Testis (tissue), 3 donors: Measurements from ENCODE around the gene ZNF267. TPM values are rescaled to one million over a fixed set of nuclear protein-coding genes. Genes with fewer than 3 reads are reported as not detected.

ENCODE experiments used
- DNase-seq: peaks from one replicate; pipeline ENCODE4 v3.0.0-alpha.2; 2019
- H3K27ac ChIP-seq, 2 donors: fragments of 200-600 bp; sonication (generic); one replicate each; pipeline ENCODE4 v1.5.1; 2019
- H3K27me3 ChIP-seq: fragments of 200-600 bp; sonication (generic); one replicate; pipeline ENCODE4 v1.5.1; 2019
- H3K36me3 ChIP-seq: fragments of 200-600 bp; sonication (generic); one replicate; pipeline ENCODE4 v1.5.1; 2017; ENCODE audit warnings: low read depth; ENCODE audit errors: missing control alignments
- H3K4me1 ChIP-seq: fragments of 200-600 bp; sonication (generic); one replicate; pipeline ENCODE4 v1.5.1; 2019
- H3K4me3 ChIP-seq, 2 donors: fragments of 200-600 bp; sonication (generic); one replicate each; pipeline ENCODE4 v1.5.1; 2017 to 2019
- H3K9me3 ChIP-seq: fragments of 200-600 bp; sonication (generic); one replicate; pipeline ENCODE4 v1.5.1; 2017
- CTCF ChIP-seq, 3 experiments: fragments of 450-650 bp in 2 of 3; fragments of 200-600 bp in 1 of 3; sonication (generic) in 1 of 3; IDR thresholded peaks; one replicate each; pipeline ENCODE4 v1.5.1; 2016 to 2019; ENCODE audit warnings: antibody characterized with exemption in 3 of 3, mild to moderate bottlenecking in 2 of 3, moderate library complexity in 1 of 3
- POLR2A ChIP-seq: fragments of 450-650 bp; IDR thresholded peaks from one replicate; pipeline ENCODE4 v1.6.1; 2017; ENCODE audit warnings: antibody characterized with exemption, mild to moderate bottlenecking, moderate library complexity
- WGBS, 2 donors: methylation state at CpG; one replicate each; pipeline ENCODE4 v1.1.5; 2018; 5-methylcytosine and 5-hydroxymethylcytosine counted together
- intact Hi-C: fragments of 100-400 bp; cut with DNase I; formaldehyde crosslinking; loops from one replicate; pipeline ENCODE4 v1.15.1; 2023; ENCODE audit warnings: low total_unique reads
- polyA plus RNA-seq: library from polyadenylated mRNA; stranded (reverse); fragments of 350-450 nt; fragmentation: Illumina TruSeq; extraction: RNeasy Lipid Tissue Mini Kit (QIAGEN cat#74804); gene quantifications from one replicate; pipeline ENCODE4 v1.2.3, GENCODE V29; 2014; ENCODE audit warnings: low read depth, low replicate concordance; ENCODE audit not compliant: insufficient read depth
- total RNA-seq, 2 donors: library from RNA; depleted of rRNA; stranded (reverse); fragments of >200 nt; gene quantifications; one replicate each; pipeline ENCODE4 v1.2.3, GENCODE V29; 2016

Gene ZNF267
- total and polyA plus RNA-seq, 3 donors from 2014 or later, result 4.6 to 18.7 (median 17.8) TPM

- 63 to 66% methylated on average over 2 of the region's 2 CpGs for WGBS, 2 donors
- H3K36me3 ChIP-seq, result no peaks in the 10 kb centered on the region
- H3K27ac ChIP-seq, result no peak overlapping the region
- DNase-seq, result no peak
- H3K4me3 ChIP-seq, result no peak overlapping the region
- H3K27me3 ChIP-seq, result no peaks in the 10 kb centered on the region
- no peaks in the 10 kb centered on the region for H3K9me3 ChIP-seq
- TF ChIP-seq POLR2A, result no peak
- TF ChIP-seq CTCF (IDR thresholded peaks at IDR 0.05), result no peak
- H3K4me1 ChIP-seq, result no peaks in the 10 kb centered on the region
- intact Hi-C loops, result no loop called here
Measured at GRCh38 chr16:31853291-31853690, 20.3 kb upstream of the ZNF267 start.

- H3K4me1 ChIP-seq, result no peaks in the 10 kb centered on the region
- intact Hi-C loops, result no loop called here
- no peaks in the 10 kb centered on the region for H3K27me3 ChIP-seq
- DNase-seq, result no peak
- H3K4me3 ChIP-seq, result no peak overlapping the region
- WGBS, 2 donors, result 70 to 81% methylated on average over 3 of the region's 3 CpGs
- no peaks in the 10 kb centered on the region for H3K36me3 ChIP-seq
- TF ChIP-seq CTCF (IDR thresholded peaks at IDR 0.05), result no peak
- no peak for TF ChIP-seq POLR2A
- H3K9me3 ChIP-seq, result no peaks in the 10 kb centered on the region
- H3K27ac ChIP-seq, result no peak overlapping the region
Measured at GRCh38 chr16:31860508-31860907, 13.1 kb upstream of the ZNF267 start.

- 81 to 85% methylated on average over 4 of the region's 4 CpGs for WGBS, 2 donors
Measured at GRCh38 chr16:31861455-31861854, 12.2 kb upstream of the ZNF267 start.

GRCh38 chr16:31862761-31863160 lies 10.8 kb upstream of the ZNF267 start:
- no peaks in the 10 kb centered on the region for H3K9me3 ChIP-seq
- no peaks in the 10 kb centered on the region for H3K27me3 ChIP-seq
- intact Hi-C loops, result no loop called here
- H3K4me3 ChIP-seq, result no peak overlapping the region
- no peak for DNase-seq
- H3K36me3 ChIP-seq, result no peaks in the 10 kb centered on the region
- no peak for TF ChIP-seq POLR2A
- TF ChIP-seq CTCF (IDR thresholded peaks at IDR 0.05), result no peak
- H3K4me1 ChIP-seq, result no peaks in the 10 kb centered on the region
- H3K27ac ChIP-seq, result no peak overlapping the region
- 93 to 95% methylated on average over 3 of the region's 3 CpGs for WGBS, 2 donors

More at GRCh38 chr16:31861455-31861854, 12.2 kb upstream of the ZNF267 start:
- DNase-seq, result no peak
- intact Hi-C loops, result no loop called here
- Histone ChIP-seq H3K4me1 (no peaks in the 10 kb centered on the region), H3K27me3 (no peaks in the 10 kb centered on the region), H3K4me3 (no peak overlapping the region), H3K27ac (no peak overlapping the region), H3K36me3 (no peaks in the 10 kb centered on the region), H3K9me3 (no peaks in the 10 kb centered on the region)
- no peak for TF ChIP-seq POLR2A
- no peak for TF ChIP-seq CTCF (IDR thresholded peaks at IDR 0.05)

- H3K9me3 ChIP-seq, result no peaks in the 10 kb centered on the region
- no peak overlapping the region for H3K4me3 ChIP-seq
- WGBS, 2 donors, result 27 to 47% methylated on average over 3 of the region's 3 CpGs
- no peak overlapping the region for H3K27ac ChIP-seq
- H3K36me3 ChIP-seq, result no peaks in the 10 kb centered on the region
- TF ChIP-seq CTCF (IDR thresholded peaks at IDR 0.05) (no peak), POLR2A (no peak)
- DNase-seq, result no peak
- no peaks in the 10 kb centered on the region for H3K4me1 ChIP-seq
- intact Hi-C loops, result no loop called here
- no peaks in the 10 kb centered on the region for H3K27me3 ChIP-seq
Measured at GRCh38 chr16:31868164-31868563, 5.4 kb upstream of the ZNF267 start.
